AG04450 (cell line): ENCODE measurements around the gene PRKN. TPM values are rescaled to one million over a fixed set of nuclear protein-coding genes. Genes with fewer than 3 reads are reported as not detected.

Experiments used
- CTCF ChIA-PET: fragments of 300-600, 350-600 bp; formaldehyde crosslinking; extraction: SDS; loops from one replicate; lab custom pipeline; 2022; ENCODE audit warnings: antibody characterized with exemption, inconsistent platforms; lab: Charles Lee
- POLR2A ChIA-PET: fragments of 350-600 bp; formaldehyde crosslinking; extraction: SDS; loops from one replicate; lab custom pipeline; 2021; ENCODE audit warnings: antibody characterized with exemption, inconsistent platforms; lab: Yijun Ruan, JAX
- DNase-seq: peaks from one replicate; pipeline ENCODE4 v3.0.0-alpha.2; 2011; ENCODE audit warnings: low read depth, low spot score
- H3K27ac ChIP-seq: one replicate; pipeline ENCODE4 v1.5.1; 2012; ENCODE audit warnings: low read depth, low read length, control low read depth
- H3K27me3 ChIP-seq: one replicate; pipeline ENCODE4 v1.6.0; 2012; ENCODE audit warnings: low read length; ENCODE audit not compliant: control insufficient read depth, insufficient read depth
- H3K4me3 ChIP-seq: 2 replicates; pipeline ENCODE4 v1.5.1; 2011; ENCODE audit warnings: mild to moderate bottlenecking, low read depth, low read length, control low read depth
- H3K9me3 ChIP-seq: 2 replicates; pipeline ENCODE4 v1.5.1; 2012; ENCODE audit warnings: low read length; ENCODE audit not compliant: control insufficient read depth, insufficient read depth
- polyA plus RNA-seq: library from polyadenylated mRNA; depleted of rRNA; stranded (reverse); fragments of >200 nt; gene quantifications from 2 replicates; pipeline ENCODE4 v1.2.3, GENCODE V29; 2011
- TF ChIP-seq, protein P1 (sequence below): IDR thresholded peaks from 2 replicates; pipeline ENCODE4 v1.5.1; 2011; ENCODE audit warnings: low read depth, low read length, control low read depth, inconsistent platforms

PRKN gene
- polyA plus RNA-seq, 1 experiment: not detected

DNA sequence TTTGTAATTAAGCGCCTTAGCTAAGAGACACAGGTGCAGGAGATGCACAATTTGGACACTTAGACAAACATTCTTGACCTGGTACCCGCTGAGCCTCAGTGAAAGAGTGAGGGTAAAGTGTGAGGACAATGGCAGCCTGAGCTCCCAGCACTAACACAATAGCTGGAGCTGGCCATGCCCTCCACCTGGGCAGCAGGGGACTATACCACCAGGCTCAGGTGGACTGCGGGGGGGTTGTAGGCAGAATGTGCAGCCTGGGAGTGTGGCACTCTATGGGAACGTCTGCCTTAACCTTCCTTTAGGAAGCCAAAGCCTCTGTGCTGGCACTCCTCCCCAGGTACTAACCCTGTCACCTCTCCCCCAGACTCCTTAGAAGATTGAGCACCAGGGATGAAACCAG lies 23.6 kb downstream of the PRKN start:
- CTCF ChIA-PET: no interaction called here
- TF ChIP-seq, protein P1, sequence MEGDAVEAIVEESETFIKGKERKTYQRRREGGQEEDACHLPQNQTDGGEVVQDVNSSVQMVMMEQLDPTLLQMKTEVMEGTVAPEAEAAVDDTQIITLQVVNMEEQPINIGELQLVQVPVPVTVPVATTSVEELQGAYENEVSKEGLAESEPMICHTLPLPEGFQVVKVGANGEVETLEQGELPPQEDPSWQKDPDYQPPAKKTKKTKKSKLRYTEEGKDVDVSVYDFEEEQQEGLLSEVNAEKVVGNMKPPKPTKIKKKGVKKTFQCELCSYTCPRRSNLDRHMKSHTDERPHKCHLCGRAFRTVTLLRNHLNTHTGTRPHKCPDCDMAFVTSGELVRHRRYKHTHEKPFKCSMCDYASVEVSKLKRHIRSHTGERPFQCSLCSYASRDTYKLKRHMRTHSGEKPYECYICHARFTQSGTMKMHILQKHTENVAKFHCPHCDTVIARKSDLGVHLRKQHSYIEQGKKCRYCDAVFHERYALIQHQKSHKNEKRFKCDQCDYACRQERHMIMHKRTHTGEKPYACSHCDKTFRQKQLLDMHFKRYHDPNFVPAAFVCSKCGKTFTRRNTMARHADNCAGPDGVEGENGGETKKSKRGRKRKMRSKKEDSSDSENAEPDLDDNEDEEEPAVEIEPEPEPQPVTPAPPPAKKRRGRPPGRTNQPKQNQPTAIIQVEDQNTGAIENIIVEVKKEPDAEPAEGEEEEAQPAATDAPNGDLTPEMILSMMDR: no peak
- H3K4me3 ChIP-seq: no peak overlapping the region
- H3K27me3 ChIP-seq: no peaks in the 10 kb centered on the region
- H3K27ac ChIP-seq: no peak overlapping the region
- no peak for DNase-seq
- no peaks in the 10 kb centered on the region; the same call in 1 of the 2 replicates for H3K9me3 ChIP-seq
- POLR2A ChIA-PET: no interaction called here

DNA sequence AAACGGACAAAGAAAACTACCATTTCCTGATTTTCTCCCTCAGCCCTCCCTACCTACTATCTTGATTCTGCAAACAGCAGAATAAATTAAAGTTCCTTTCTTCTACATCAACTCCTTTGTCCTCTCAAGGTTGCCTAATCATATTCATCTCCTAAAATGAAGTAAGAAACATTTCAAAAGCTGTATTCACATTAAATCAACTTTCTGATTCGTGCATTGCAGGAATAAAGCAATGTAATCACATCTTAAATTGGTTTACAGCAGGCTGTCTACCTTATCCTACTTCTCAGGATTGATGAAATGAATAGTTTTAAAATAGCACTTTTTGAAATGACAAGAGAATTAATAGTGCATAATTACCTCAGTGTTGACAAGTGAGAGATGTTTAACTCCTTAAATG lies 25.1 kb downstream of the PRKN start:
- ChIA-PET CTCF (no interaction called here), POLR2A (no interaction called here)
- Histone ChIP-seq H3K4me3 (no peak overlapping the region), H3K27ac (no peak overlapping the region), H3K27me3 (no peaks in the 10 kb centered on the region), H3K9me3 (no peaks in the 10 kb centered on the region)
- no peak for DNase-seq
- TF ChIP-seq, protein P1: no peak

DNA sequence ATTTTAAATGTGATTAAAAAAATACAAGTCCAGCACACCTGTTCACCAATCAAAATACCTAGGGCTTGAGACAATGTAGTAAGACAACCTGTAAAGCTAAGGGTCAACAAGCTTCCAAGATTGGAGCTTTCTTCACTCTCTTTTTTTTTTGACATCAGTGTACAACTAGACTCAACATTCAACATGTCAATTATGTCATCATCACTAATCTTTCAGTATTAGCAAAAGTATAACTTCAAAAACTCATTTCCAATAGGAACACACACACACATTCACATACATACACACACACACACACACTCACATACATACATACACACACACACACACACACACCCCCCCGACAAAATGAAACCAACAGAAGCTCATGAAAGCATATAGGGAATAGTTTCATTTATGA lies 26.0 kb downstream of the PRKN start:
- ChIA-PET CTCF (no interaction called here), POLR2A (no interaction called here)
- no peak overlapping the region for H3K4me3 ChIP-seq
- no peak for DNase-seq
- no peaks in the 10 kb centered on the region for H3K27me3 ChIP-seq
- H3K9me3 ChIP-seq: no peaks in the 10 kb centered on the region
- TF ChIP-seq, protein P1: no peak
- H3K27ac ChIP-seq: no peak overlapping the region

DNA sequence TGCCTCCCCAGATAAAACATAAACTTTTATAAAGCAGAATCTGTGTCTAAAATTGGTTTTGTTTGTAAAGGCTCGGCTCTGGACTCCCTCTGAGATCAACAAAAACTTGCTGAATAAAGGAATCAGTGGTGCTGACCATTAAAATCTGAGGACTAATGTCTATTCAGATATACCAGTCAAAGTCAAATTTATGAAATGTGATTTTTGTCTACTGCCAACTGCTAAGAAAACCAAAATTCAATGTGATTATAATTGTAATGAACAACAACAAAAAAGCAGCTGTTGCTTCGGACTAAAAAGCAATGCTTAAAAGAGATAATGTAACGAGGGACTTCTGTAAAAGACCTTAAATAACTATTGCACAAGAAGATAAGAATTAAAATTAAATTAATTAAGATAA lies 26.6 kb downstream of the PRKN start:
- H3K4me3 ChIP-seq: no peak overlapping the region
- POLR2A ChIA-PET: no interaction called here

DNA sequence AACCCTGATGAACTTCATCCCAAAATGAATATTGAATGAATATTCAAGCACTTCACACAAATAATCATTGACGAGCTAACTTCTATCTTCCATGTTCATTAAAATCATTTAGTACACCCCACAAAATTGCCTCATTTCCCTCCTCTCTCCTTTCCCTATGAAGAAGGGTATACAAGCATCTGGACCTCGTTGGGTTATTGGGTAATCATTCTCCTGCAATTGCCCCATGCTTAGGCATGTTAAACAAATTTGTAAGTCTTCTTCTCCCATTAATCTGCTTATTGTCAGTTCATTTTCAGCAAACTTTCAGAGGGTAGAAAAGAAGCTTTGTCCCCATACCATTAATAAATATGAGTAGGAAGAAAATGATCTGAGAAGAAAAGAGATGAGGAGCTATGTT lies 27.6 kb downstream of the PRKN start:
- no peak for DNase-seq
- H3K9me3 ChIP-seq: no peaks in the 10 kb centered on the region
- CTCF ChIA-PET: no interaction called here
- POLR2A ChIA-PET: no interaction called here
- no peak overlapping the region for H3K27ac ChIP-seq
- H3K27me3 ChIP-seq: no peaks in the 10 kb centered on the region
- H3K4me3 ChIP-seq: no peak overlapping the region
- TF ChIP-seq, protein P1: no peak

More for the DNA sequence above, 26.6 kb downstream of the PRKN start:
- CTCF ChIA-PET: no interaction called here
- no peak overlapping the region for H3K27ac ChIP-seq
- TF ChIP-seq, protein P1: no peak
- no peak for DNase-seq
- no peaks in the 10 kb centered on the region for H3K9me3 ChIP-seq
- H3K27me3 ChIP-seq: no peaks in the 10 kb centered on the region
